ENCODE data around the gene PAN3.

The PAN3 gene

GRCh38 chr13:28326056-28326455 lies 187.7 kb downstream of the PAN3 start:
- no peak for TF ChIP-seq REST (IDR thresholded peaks at IDR 0.05; ENCODE audit: insufficient read depth in 1 of 2, low read depth in 2 of 2, low read length in 2 of 2)
- no peak for TF ChIP-seq SIN3A (IDR thresholded peaks at IDR 0.05; ENCODE audit: borderline replicate concordance, insufficient read depth, low read length)
- TF ChIP-seq TAF1 (IDR thresholded peaks at IDR 0.05; ENCODE audit: borderline replicate concordance, insufficient read depth, low read length): no peak
- no peak for TF ChIP-seq POLR2AphosphoS5 (IDR thresholded peaks at IDR 0.05; ENCODE audit: low read depth, low read length)
- no peak for TF ChIP-seq FOXP2 (optimal IDR thresholded peaks at IDR 0.05; ENCODE audit: borderline replicate concordance, extremely low read depth, extremely low read length, insufficient read depth)

GRCh38 chr13:28327373-28328270 lies 189.3 kb downstream of the PAN3 start:
- TF ChIP-seq POLR2AphosphoS5 (IDR thresholded peaks at IDR 0.05; ENCODE audit: low read depth, low read length): no peak
- no peak for TF ChIP-seq TAF1 (IDR thresholded peaks at IDR 0.05; ENCODE audit: borderline replicate concordance, insufficient read depth, low read length)
- TF ChIP-seq SIN3A (IDR thresholded peaks at IDR 0.05; ENCODE audit: borderline replicate concordance, insufficient read depth, low read length): no peak
- no peak for TF ChIP-seq FOXP2 (optimal IDR thresholded peaks at IDR 0.05; ENCODE audit: borderline replicate concordance, extremely low read depth, extremely low read length, insufficient read depth)
- no peak for TF ChIP-seq REST (IDR thresholded peaks at IDR 0.05; ENCODE audit: insufficient read depth in 1 of 2, low read depth in 2 of 2, low read length in 2 of 2)

DNA sequence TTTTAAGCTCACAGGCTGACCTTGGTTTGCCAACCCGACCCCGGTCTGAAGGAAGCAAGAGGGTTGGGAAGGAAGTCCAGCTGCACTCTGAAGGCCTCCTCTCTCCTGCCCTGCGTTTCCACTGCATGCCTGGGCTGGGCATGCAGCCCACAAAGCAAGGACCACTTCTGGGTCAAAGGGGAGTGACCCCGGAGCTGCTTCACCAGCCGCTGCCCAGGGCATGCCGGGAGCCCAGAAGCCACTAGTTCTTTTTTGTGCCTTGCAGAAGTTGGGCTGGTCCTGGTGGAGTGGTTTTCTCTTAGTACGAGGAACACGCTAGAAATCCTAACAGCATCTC lies 189.9 kb downstream of the PAN3 start:
- no peak for TF ChIP-seq FOXP2 (optimal IDR thresholded peaks at IDR 0.05; ENCODE audit: borderline replicate concordance, extremely low read depth, extremely low read length, insufficient read depth)
- TF ChIP-seq REST (IDR thresholded peaks at IDR 0.05; ENCODE audit: insufficient read depth in 1 of 2, low read depth in 2 of 2, low read length in 2 of 2): no peak
- no peak for TF ChIP-seq POLR2AphosphoS5 (IDR thresholded peaks at IDR 0.05; ENCODE audit: low read depth, low read length)
- no peak for TF ChIP-seq SIN3A (IDR thresholded peaks at IDR 0.05; ENCODE audit: borderline replicate concordance, insufficient read depth, low read length)
- no peak for TF ChIP-seq TAF1 (IDR thresholded peaks at IDR 0.05; ENCODE audit: borderline replicate concordance, insufficient read depth, low read length)

- TF ChIP-seq TAF1 (IDR thresholded peaks at IDR 0.05; ENCODE audit: borderline replicate concordance, insufficient read depth, low read length) (no peak), FOXP2 (optimal IDR thresholded peaks at IDR 0.05; ENCODE audit: borderline replicate concordance, extremely low read depth, extremely low read length, insufficient read depth) (no peak), REST (IDR thresholded peaks at IDR 0.05; ENCODE audit: insufficient read depth in 1 of 2, low read depth in 2 of 2, low read length in 2 of 2) (no peak), POLR2AphosphoS5 (IDR thresholded peaks at IDR 0.05; ENCODE audit: low read depth, low read length) (no peak), SIN3A (IDR thresholded peaks at IDR 0.05; ENCODE audit: borderline replicate concordance, insufficient read depth, low read length) (no peak)
These were observed 191.2 kb downstream of the PAN3 start for GRCh38 chr13:28329395-28330158.

All from PFSK-1 (cell line).